Hematopoietic multipotent progenitor cell treated with erythropoietin and hydrocortisone succinate and interleukin-3 and kit ligand, for 17 days (in vitro differentiated cells): Measurements from ENCODE around the gene RNF212.
A peak's percentile ranks its signal among the peaks of the same experiment; 100 is the strongest.
"Not testable (repeated sequence)": the region's sequence is repeated elsewhere in the genome, so short reads cannot be mapped to it uniquely, and the experiment has no call there.

Experiments
- DNase-seq: peaks from one replicate; pipeline ENCODE4 v3.0.0-alpha.2; 2015; ENCODE audit warnings: low spot score

Gene RNF212

GRCh38 chr4:1113311-1114009 lies at the start of gene RNF212:
TSS of gene RNF212 (minus strand) at chr4:1113564. CDS start at chr4:1113464, 100 bp downstream.
- no peak for DNase-seq

GRCh38 chr4:1160351-1160750 lies 47.0 kb upstream of the RNF212 start:
- DNase-seq, result no peak

GRCh38 chr4:1156069-1156468 lies 42.7 kb upstream of the RNF212 start:
- DNase-seq, result no peak

GRCh38 chr4:1155314-1155713 lies 42.0 kb upstream of the RNF212 start:
- DNase-seq, result no peak

GRCh38 chr4:1154523-1155182 lies 41.3 kb upstream of the RNF212 start:
- no peak for DNase-seq

- no peak for DNase-seq
Observed at GRCh38 chr4:1154126-1154522, 40.8 kb upstream of the RNF212 start.

- no peak for DNase-seq
Observed at GRCh38 chr4:1153567-1154090, 40.3 kb upstream of the RNF212 start.

GRCh38 chr4:1152290-1152689 lies 38.9 kb upstream of the RNF212 start:
- DNase-seq, result no peak

- DNase-seq, result no peak
Observed at GRCh38 chr4:1151541-1151940, 38.2 kb upstream of the RNF212 start.

- no peak for DNase-seq
Observed at GRCh38 chr4:1150875-1151274, 37.5 kb upstream of the RNF212 start.

GRCh38 chr4:1139860-1140259 lies 26.5 kb upstream of the RNF212 start:
- DNase-seq, result no peak

GRCh38 chr4:1137850-1138249 lies 24.5 kb upstream of the RNF212 start:
- no peak for DNase-seq

GRCh38 chr4:1137063-1137776 lies 23.9 kb upstream of the RNF212 start:
- no peak for DNase-seq

- peak; percentile 41 for DNase-seq
Observed at GRCh38 chr4:1136048-1136447, 22.7 kb upstream of the RNF212 start.

GRCh38 chr4:1133033-1133432 lies 19.7 kb upstream of the RNF212 start:
- DNase-seq, result no peak

- DNase-seq, result peak; percentile 83
Observed at GRCh38 chr4:1130316-1131186, 17.2 kb upstream of the RNF212 start.

GRCh38 chr4:1126506-1126905 lies 13.1 kb upstream of the RNF212 start:
- DNase-seq, result no peak

GRCh38 chr4:1125466-1125865 lies 12.1 kb upstream of the RNF212 start:
- not testable (repeated sequence) for DNase-seq

GRCh38 chr4:1124818-1125217 lies 11.5 kb upstream of the RNF212 start:
- DNase-seq, result no peak

GRCh38 chr4:1122505-1122904 lies 9.1 kb upstream of the RNF212 start:
- peak; percentile 49 for DNase-seq

GRCh38 chr4:1116838-1117237 lies 3.5 kb upstream of the RNF212 start:
- DNase-seq, result no peak
